ENCODE measurements around the gene CENPP. TPM values are rescaled to one million over a fixed set of nuclear protein-coding genes. Genes with fewer than 3 reads are reported as not detected.

Gene CENPP
- total RNA-seq, 1 donor from 2014 or later = 1.9 TPM

DNA sequence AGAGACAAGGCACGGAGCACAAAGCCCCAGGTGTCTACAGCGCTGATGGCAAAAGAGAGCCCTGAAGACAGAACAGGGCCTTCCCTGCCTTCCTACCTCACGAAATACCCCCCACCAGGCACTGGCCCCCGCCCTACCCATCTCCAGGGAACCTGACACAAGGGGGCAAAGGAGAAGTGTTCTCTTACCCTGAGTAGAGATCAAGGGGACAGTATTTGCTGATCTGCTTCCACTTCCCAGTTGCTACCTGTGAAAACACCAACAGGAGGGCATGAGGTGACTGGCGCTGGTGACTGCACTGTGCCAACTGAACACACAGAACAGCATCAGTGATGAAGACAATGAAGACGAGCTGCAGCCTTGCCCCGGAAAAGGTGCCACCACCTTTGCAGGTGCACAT, 316.8 kb downstream of the CENPP start:
- Histone ChIP-seq H3K4me2 (ENCODE audit: low read length) (no peak overlapping the region), H3K27ac (ENCODE audit: low read depth, low read length) (no peak overlapping the region), H3K27me3 (ENCODE audit: insufficient read depth, low read length) (no peaks in the 10 kb centered on the region), H3K36me3 (ENCODE audit: insufficient read depth, low read length) (peaks cover 44% of the 10 kb centered on the region), H3K9ac (ENCODE audit: low read length) (no peak overlapping the region), H3K4me3 (ENCODE audit: insufficient read depth, low read depth, low read length) (no peak overlapping the region), H4K20me1 (ENCODE audit: insufficient read depth, low read length) (peaks cover 49% of the 10 kb centered on the region), H2AFZ (ENCODE audit: low read depth, low read length) (no peak overlapping the region), H3K9me3 (ENCODE audit: insufficient read depth, low read depth, low read length) (no peaks in the 10 kb centered on the region), H3K4me1 (ENCODE audit: insufficient read depth, low read length) (no peaks in the 10 kb centered on the region), H3K79me2 (ENCODE audit: insufficient read depth, low read length) (peaks cover 11% of the 10 kb centered on the region)
- H3K4me3 Mint-ChIP-seq (ENCODE audit: unreplicated experiment) = no peak overlapping the region
- H3K4me1 Mint-ChIP-seq (ENCODE audit: low read depth, unreplicated experiment) = no peaks in the 10 kb centered on the region
- peaks cover 43% of the 10 kb centered on the region for H3K36me3 Mint-ChIP-seq (ENCODE audit: low read depth, unreplicated experiment)
- H3K27ac Mint-ChIP-seq (ENCODE audit: unreplicated experiment) = no peak overlapping the region
- H3K9me3 Mint-ChIP-seq (ENCODE audit: unreplicated experiment) = no peaks in the 10 kb centered on the region
- FAIRE-seq = no peak
- H3K27me3 Mint-ChIP-seq (ENCODE audit: low read depth, unreplicated experiment) = no peaks in the 10 kb centered on the region
- DNase-seq (ENCODE audit: low read depth) = no peak
- TF ChIP-seq, protein P1, sequence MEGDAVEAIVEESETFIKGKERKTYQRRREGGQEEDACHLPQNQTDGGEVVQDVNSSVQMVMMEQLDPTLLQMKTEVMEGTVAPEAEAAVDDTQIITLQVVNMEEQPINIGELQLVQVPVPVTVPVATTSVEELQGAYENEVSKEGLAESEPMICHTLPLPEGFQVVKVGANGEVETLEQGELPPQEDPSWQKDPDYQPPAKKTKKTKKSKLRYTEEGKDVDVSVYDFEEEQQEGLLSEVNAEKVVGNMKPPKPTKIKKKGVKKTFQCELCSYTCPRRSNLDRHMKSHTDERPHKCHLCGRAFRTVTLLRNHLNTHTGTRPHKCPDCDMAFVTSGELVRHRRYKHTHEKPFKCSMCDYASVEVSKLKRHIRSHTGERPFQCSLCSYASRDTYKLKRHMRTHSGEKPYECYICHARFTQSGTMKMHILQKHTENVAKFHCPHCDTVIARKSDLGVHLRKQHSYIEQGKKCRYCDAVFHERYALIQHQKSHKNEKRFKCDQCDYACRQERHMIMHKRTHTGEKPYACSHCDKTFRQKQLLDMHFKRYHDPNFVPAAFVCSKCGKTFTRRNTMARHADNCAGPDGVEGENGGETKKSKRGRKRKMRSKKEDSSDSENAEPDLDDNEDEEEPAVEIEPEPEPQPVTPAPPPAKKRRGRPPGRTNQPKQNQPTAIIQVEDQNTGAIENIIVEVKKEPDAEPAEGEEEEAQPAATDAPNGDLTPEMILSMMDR (IDR thresholded peaks at IDR 0.05; ENCODE audit: insufficient read depth, low read depth, low read length) = no peak
- no peak for TF ChIP-seq EZH2 (IDR thresholded peaks at IDR 0.05; ENCODE audit: insufficient read depth, low read length)

DNA sequence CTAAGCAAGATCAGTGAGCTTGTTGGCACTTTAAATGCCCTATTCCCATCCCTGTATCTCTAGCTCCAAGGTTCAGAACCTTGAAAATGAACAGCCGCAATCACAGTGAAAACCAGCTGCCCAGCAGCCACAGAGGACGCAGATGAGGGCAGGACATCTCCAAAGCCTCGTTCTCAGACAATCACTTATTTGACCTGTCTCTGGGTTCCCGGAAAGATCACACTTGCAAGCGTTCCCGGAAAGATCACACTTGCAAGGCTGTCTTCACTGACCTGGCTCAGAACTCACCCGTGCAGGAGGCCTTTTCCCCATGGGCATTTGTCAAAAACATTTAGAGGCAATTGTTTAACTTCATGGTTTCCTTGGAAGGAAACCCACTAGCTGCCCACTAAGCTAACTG, 318.5 kb downstream of the CENPP start:
- H3K27ac Mint-ChIP-seq (ENCODE audit: unreplicated experiment) = no peak overlapping the region
- no peak for TF ChIP-seq EZH2 (IDR thresholded peaks at IDR 0.05; ENCODE audit: insufficient read depth, low read length)
- TF ChIP-seq, protein P1 (IDR thresholded peaks at IDR 0.05; ENCODE audit: insufficient read depth, low read depth, low read length) = no peak
- H3K9me3 ChIP-seq (ENCODE audit: insufficient read depth, low read depth, low read length) = no peaks in the 10 kb centered on the region
- H3K4me3 Mint-ChIP-seq (ENCODE audit: unreplicated experiment) = no peak overlapping the region
- no peak overlapping the region for H3K9ac ChIP-seq (ENCODE audit: low read length)
- no peak overlapping the region for H3K27ac ChIP-seq (ENCODE audit: low read depth, low read length)
- no peak overlapping the region for H2AFZ ChIP-seq (ENCODE audit: low read depth, low read length)
- no peak for FAIRE-seq
- peaks cover 41% of the 10 kb centered on the region for H4K20me1 ChIP-seq (ENCODE audit: insufficient read depth, low read length)
- no peaks in the 10 kb centered on the region for H3K9me3 Mint-ChIP-seq (ENCODE audit: unreplicated experiment)
- no peak for DNase-seq (ENCODE audit: low read depth)
- H3K4me1 Mint-ChIP-seq (ENCODE audit: low read depth, unreplicated experiment) = no peaks in the 10 kb centered on the region
- H3K27me3 Mint-ChIP-seq (ENCODE audit: low read depth, unreplicated experiment) = no peaks in the 10 kb centered on the region
- H3K27me3 ChIP-seq (ENCODE audit: insufficient read depth, low read length) = no peaks in the 10 kb centered on the region
- H3K4me1 ChIP-seq (ENCODE audit: insufficient read depth, low read length) = no peaks in the 10 kb centered on the region
- no peak overlapping the region for H3K4me2 ChIP-seq (ENCODE audit: low read length)
- H3K4me3 ChIP-seq (ENCODE audit: insufficient read depth, low read depth, low read length) = no peak overlapping the region
- peaks cover 12% of the 10 kb centered on the region for H3K79me2 ChIP-seq (ENCODE audit: insufficient read depth, low read length)
- H3K36me3 Mint-ChIP-seq (ENCODE audit: low read depth, unreplicated experiment) = peaks cover 42% of the 10 kb centered on the region
- H3K36me3 ChIP-seq (ENCODE audit: insufficient read depth, low read length) = peaks cover 44% of the 10 kb centered on the region

DNA sequence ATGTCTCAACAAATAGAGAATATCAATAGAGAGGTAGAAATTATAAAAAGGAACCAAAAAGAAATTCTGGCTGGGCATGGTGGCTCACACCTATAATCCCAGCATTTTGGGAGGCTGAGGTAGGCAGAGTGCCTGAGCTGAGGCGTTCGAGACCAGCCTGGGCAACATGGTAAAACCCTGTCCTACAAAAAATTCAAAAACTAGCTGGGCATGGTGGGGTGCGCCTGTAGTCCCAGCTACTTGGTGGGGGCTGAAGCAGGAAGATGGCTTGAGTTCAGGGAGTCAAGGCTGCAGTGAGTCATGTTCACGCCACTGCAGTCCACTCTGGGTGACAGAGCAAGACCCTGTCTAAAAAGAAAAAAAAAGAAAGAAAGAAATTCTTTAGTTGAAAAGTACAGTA, 319.3 kb downstream of the CENPP start:
- Histone ChIP-seq H3K27ac (ENCODE audit: low read depth, low read length) (no peak overlapping the region), H2AFZ (ENCODE audit: low read depth, low read length) (no peak overlapping the region), H3K27me3 (ENCODE audit: insufficient read depth, low read length) (no peaks in the 10 kb centered on the region), H3K36me3 (ENCODE audit: insufficient read depth, low read length) (peaks cover 45% of the 10 kb centered on the region), H3K9me3 (ENCODE audit: insufficient read depth, low read depth, low read length) (no peaks in the 10 kb centered on the region), H3K4me3 (ENCODE audit: insufficient read depth, low read depth, low read length) (no peak overlapping the region), H3K9ac (ENCODE audit: low read length) (no peak overlapping the region), H3K79me2 (ENCODE audit: insufficient read depth, low read length) (peaks cover 13% of the 10 kb centered on the region), H3K4me2 (ENCODE audit: low read length) (no peak overlapping the region), H3K4me1 (ENCODE audit: insufficient read depth, low read length) (no peaks in the 10 kb centered on the region), H4K20me1 (ENCODE audit: insufficient read depth, low read length) (peaks cover 39% of the 10 kb centered on the region)
- DNase-seq (ENCODE audit: low read depth) (no peak), FAIRE-seq (no peak)
- TF ChIP-seq EZH2 (IDR thresholded peaks at IDR 0.05; ENCODE audit: insufficient read depth, low read length) = no peak
- TF ChIP-seq, protein P1 (IDR thresholded peaks at IDR 0.05; ENCODE audit: insufficient read depth, low read depth, low read length) = no peak
- Mint-ChIP-seq H3K4me3 (ENCODE audit: unreplicated experiment) (no peak overlapping the region), H3K27me3 (ENCODE audit: low read depth, unreplicated experiment) (no peaks in the 10 kb centered on the region), H3K4me1 (ENCODE audit: low read depth, unreplicated experiment) (no peaks in the 10 kb centered on the region), H3K9me3 (ENCODE audit: unreplicated experiment) (no peaks in the 10 kb centered on the region), H3K36me3 (ENCODE audit: low read depth, unreplicated experiment) (peaks cover 41% of the 10 kb centered on the region), H3K27ac (ENCODE audit: unreplicated experiment) (no peak overlapping the region)

Data from astrocyte (in vitro differentiated cells and primary cell).